ENCODE measurements around the gene PPP4R2.

PPP4R2 gene

DNA sequence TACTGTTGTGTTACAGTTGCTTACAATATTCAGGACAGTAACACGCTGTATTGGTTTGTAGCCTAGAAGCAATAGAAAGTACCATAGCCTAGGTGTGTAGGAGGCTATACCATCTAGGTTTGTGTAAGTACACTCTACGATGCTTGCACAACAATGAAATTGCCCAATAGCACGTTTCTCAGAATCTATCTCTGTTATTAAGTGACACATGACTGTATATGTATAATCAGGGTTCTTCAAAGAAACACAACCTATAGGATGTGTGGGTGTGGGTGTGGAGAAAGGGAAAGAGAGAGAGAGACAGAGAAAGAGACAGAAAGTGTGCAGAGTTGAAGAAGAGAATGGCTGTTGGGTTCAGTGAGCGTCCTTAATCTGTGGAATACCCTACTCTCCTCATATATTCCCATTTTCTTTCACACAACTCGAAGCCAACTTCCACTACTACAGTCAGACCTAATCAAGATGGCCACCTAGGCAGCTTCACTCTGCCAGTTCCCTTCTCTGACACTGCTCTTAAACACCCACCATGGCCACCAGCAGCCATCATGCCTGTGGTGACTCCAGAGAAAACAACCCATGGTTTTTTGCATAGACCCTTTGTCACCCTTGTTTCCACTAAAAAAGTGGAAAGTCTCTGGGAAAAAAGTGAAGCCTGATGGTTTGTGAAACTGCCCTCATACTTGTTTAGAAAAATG, 5.8 kb upstream of the PPP4R2 start:
- no peaks in the 10 kb centered on the region for H4K20me1 ChIP-seq (ENCODE audit: insufficient read depth, low read length)
- H2AFZ ChIP-seq (ENCODE audit: low read length), result no peak overlapping the region
- no peaks in the 10 kb centered on the region for H3K4me1 ChIP-seq (ENCODE audit: insufficient read depth, low read length, severe bottlenecking)
- H3K9me2 ChIP-seq (ENCODE audit: low read depth, low read length), result no peaks in the 10 kb centered on the region
- TF ChIP-seq EZH2 (IDR thresholded peaks at IDR 0.05; ENCODE audit: borderline replicate concordance, low read length) (no peak), CTCF (IDR thresholded peaks at IDR 0.05; ENCODE audit: low read length) (no peak)
- H3K36me3 ChIP-seq (ENCODE audit: insufficient read depth, low read length), result no peaks in the 10 kb centered on the region; the same call in 1 of the 2 replicates
- H3K79me2 ChIP-seq (ENCODE audit: insufficient read depth, low read length), result no peaks in the 10 kb centered on the region
- no peak overlapping the region for H3K4me2 ChIP-seq (ENCODE audit: low read length)
- no peak overlapping the region for H3K9ac ChIP-seq (ENCODE audit: low read length)
- no peaks in the 10 kb centered on the region for H3K9me3 ChIP-seq (ENCODE audit: low read length)
- no peaks in the 10 kb centered on the region for H3K27me3 ChIP-seq (ENCODE audit: insufficient read depth, low read length)
- H3K4me3 ChIP-seq (ENCODE audit: low read depth, low read length, poor library complexity, severe bottlenecking), result no peak overlapping the region
- no peaks in the 10 kb centered on the region for H3F3A ChIP-seq (ENCODE audit: insufficient read depth, low read length)
- H3K27ac ChIP-seq (ENCODE audit: low read depth, low read length, poor library complexity, severe bottlenecking), result no peak overlapping the region

- H3K9ac ChIP-seq (ENCODE audit: low read length), result no peak overlapping the region
- no peak overlapping the region for H2AFZ ChIP-seq (ENCODE audit: low read length)
- no peaks in the 10 kb centered on the region for H3K27me3 ChIP-seq (ENCODE audit: insufficient read depth, low read length)
- H3K79me2 ChIP-seq (ENCODE audit: insufficient read depth, low read length), result no peaks in the 10 kb centered on the region
- H3K9me3 ChIP-seq (ENCODE audit: low read length), result no peaks in the 10 kb centered on the region
- no peak for TF ChIP-seq CTCF (IDR thresholded peaks at IDR 0.05; ENCODE audit: low read length)
- TF ChIP-seq EZH2 (IDR thresholded peaks at IDR 0.05; ENCODE audit: borderline replicate concordance, low read length), result no peak
- no peaks in the 10 kb centered on the region; the same call in 1 of the 2 replicates for H3K36me3 ChIP-seq (ENCODE audit: insufficient read depth, low read length)
- H4K20me1 ChIP-seq (ENCODE audit: insufficient read depth, low read length), result no peaks in the 10 kb centered on the region
- H3K4me3 ChIP-seq (ENCODE audit: low read depth, low read length, poor library complexity, severe bottlenecking), result no peak overlapping the region
- peaks cover 5% of the 10 kb centered on the region for H3K4me1 ChIP-seq (ENCODE audit: insufficient read depth, low read length, severe bottlenecking)
- no peak overlapping the region for H3K27ac ChIP-seq (ENCODE audit: low read depth, low read length, poor library complexity, severe bottlenecking)
- H3F3A ChIP-seq (ENCODE audit: insufficient read depth, low read length), result no peaks in the 10 kb centered on the region
- no peaks in the 10 kb centered on the region for H3K9me2 ChIP-seq (ENCODE audit: low read depth, low read length)
- no peak overlapping the region for H3K4me2 ChIP-seq (ENCODE audit: low read length)
Measured at GRCh38 chr3:72991522-72991921, 5.1 kb upstream of the PPP4R2 start.

DNA sequence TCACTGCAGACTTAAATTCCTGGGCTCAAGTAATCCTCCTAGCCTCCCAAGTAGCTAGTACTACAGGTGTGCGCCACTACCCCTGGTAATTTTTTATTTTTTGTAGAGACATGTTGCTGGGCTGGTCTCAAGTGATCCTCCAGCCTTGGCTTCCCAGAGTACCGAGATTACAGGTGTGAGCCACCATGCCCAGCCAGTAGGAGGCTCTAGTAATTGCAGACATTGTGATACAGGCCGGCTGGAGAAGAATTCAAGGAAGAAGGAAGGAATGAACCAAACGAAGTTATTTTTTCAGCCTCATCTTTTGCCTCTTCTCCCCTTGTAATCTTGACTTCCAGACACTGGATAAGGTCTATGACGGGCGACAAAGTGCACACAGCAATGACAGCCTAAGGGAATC, 3.2 kb upstream of the PPP4R2 start:
- H3K4me2 ChIP-seq (ENCODE audit: low read length), result no peak overlapping the region
- no peaks in the 10 kb centered on the region for H3K9me2 ChIP-seq (ENCODE audit: low read depth, low read length)
- peaks cover 5% of the 10 kb centered on the region for H3K36me3 ChIP-seq (ENCODE audit: insufficient read depth, low read length)
- peaks cover 12% of the 10 kb centered on the region for H3K4me1 ChIP-seq (ENCODE audit: insufficient read depth, low read length, severe bottlenecking)
- TF ChIP-seq CTCF (IDR thresholded peaks at IDR 0.05; ENCODE audit: low read length) (peak; percentile 37), EZH2 (IDR thresholded peaks at IDR 0.05; ENCODE audit: borderline replicate concordance, low read length) (no peak)
- H3K27me3 ChIP-seq (ENCODE audit: insufficient read depth, low read length), result no peaks in the 10 kb centered on the region
- H3K4me3 ChIP-seq (ENCODE audit: low read depth, low read length, poor library complexity, severe bottlenecking), result no peak overlapping the region
- H3K27ac ChIP-seq (ENCODE audit: low read depth, low read length, poor library complexity, severe bottlenecking), result no peak overlapping the region
- H4K20me1 ChIP-seq (ENCODE audit: insufficient read depth, low read length), result peaks cover 5% of the 10 kb centered on the region; the same call in 1 of the 2 replicates
- H3K9me3 ChIP-seq (ENCODE audit: low read length), result no peaks in the 10 kb centered on the region
- H3K79me2 ChIP-seq (ENCODE audit: insufficient read depth, low read length), result peaks cover 12% of the 10 kb centered on the region
- H2AFZ ChIP-seq (ENCODE audit: low read length), result no peak overlapping the region
- no peak overlapping the region for H3K9ac ChIP-seq (ENCODE audit: low read length)
- H3F3A ChIP-seq (ENCODE audit: insufficient read depth, low read length), result 0 out of 2 replicates have a peak, but pooled peaks cover 3% of the 10 kb centered on the region
